Activated effector memory CD4-positive, alpha-beta T cell treated with anti-CD3 and anti-CD28 coated beads, Interleukin-2, amount 50 U/mL, for 16 hours (primary cell): ENCODE results near the gene TPSAB1.

Experiments
- DNase-seq: peaks from one replicate; pipeline ENCODE4 v3.0.0-alpha.2; 2020

The TPSAB1 gene

DNA sequence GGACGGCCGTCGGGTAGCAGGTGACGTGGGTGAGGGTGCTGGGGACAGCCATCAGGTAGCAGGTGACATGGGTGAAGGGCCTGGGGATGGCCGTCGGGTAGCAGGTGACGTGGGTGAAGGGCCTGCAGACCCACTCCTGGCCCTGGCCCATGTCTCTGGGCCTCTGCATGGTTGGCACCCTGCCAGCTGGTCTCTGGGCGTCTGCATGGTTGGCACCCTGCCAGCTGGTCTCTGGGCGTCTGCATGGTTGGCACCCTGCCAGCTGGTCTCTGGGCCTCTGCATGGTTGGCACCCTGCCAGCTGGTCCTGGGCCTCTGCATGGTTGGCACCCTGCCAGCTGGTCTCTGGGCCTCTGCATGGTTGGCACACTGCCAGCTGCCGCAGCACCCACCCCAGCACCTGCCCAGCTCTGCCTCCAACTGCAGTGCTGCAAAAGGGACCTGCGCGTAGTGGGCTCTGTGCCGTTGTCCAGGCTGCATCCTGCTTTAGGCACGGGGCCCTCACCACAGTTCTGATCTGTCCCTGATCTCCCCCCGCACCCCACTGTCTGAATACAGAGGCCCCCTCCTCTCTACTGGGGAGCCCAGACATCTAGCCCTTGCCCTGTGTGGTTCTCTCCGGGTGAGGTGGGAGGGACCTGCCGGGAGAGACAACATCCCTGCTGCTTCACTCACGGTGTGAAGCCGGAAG, 31.4 kb downstream of the TPSAB1 start:
- DNase-seq, result peak; percentile 77

DNA sequence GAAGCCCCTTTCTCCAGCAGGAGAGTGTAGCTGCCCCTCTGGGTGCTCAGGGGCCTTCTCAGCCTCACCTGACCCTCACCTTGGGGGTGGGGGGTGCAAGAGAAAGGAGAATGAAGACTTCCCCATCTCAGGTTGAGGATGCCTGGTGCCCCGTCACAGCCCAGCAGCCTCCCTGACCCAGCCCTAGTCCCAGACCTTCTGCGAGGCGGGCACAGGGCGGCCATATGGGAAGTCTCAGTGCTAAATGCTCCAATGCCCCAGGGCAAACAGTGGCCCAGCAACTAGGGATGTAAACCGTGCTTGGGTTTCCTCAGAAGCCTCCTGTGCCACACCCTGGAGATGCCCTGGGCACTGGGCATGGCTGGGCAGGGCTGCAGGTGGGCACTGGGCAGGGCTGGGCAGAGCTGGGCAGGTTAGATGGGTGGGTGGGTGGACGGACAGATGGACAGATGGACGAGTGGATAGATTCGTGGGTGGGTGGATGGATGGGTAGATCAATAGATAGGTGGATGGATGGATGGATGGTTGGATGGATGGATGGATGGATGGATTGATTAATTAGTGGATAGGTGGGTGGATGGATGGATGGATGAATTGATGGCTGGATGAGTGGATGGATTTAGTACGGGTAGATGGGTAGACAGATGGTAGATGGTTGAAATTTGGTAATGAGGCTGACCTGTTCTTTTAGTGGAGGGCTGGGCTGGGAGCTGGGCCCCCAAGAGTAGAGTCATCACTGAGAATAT, 32.1 kb downstream of the TPSAB1 start:
- no peak for DNase-seq

- DNase-seq, result no peak
Observed at GRCh38 chr16:1273816-1274215, 33.3 kb downstream of the TPSAB1 start.

- DNase-seq, result no peak
Observed at GRCh38 chr16:1274767-1275166, 34.3 kb downstream of the TPSAB1 start.

DNA sequence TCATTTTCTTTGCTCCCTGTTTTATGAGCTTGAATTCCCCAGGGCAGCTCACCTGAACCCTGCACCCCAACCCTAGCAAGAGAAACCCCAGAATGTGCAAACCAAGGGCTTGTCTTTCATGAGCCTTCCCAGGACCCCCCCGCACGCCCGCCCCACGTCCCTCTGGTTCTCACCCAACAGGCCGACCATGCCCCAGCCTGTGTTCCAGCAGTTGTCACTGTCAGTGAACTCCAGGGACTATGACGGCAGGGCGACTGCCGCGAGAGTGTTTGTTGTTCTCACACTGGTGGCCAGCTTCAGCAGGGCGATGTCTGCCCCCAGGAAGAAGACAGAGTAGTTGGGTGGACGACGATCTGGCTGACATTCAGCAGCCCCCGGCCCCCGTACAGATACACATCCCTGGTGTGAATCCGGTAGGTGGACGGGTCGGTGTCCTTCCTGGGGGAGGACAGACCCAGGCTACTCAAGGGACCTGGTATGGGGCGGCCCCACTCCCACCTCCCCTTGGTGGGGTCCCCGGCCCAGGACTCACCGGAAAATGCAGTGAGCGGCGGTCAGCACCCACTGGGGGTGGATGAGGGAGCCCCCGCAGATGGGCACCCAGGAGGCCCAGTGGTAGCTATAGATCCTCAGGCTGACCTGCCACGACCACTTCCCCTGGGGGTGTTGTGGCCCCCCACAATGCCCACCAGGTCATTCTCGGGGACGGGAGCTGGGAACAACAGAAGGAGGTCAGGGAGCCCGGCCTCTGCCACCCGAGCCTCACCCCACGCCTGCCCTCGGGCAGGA, 35.5 kb downstream of the TPSAB1 start:
- DNase-seq, result no peak

- DNase-seq, result no peak
Observed at GRCh38 chr16:1276580-1276878, 36.0 kb downstream of the TPSAB1 start.

DNA sequence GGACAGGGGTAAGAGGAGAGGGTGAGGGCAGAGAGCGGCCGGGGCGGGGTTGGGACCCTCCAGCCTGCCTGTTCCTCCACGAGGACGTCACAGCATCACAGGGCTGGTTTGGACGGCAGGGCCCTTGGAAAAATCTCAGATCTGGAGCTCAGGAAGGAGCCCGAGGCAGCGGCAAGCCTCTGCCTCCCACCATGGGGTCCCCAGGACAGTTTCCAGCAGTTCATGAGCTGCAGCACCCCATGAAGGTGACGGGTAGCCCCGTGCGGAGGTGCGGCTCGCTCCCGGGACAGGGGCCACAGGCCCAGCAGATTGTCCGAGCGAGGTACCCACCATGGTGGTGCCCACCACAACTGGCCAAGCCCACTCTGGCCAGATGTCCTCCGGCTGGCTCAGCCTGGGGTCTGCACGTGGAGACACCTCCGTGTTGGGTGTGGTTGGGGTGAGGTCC, 36.7 kb downstream of the TPSAB1 start:
- no peak for DNase-seq

GRCh38 chr16:1277617-1278282, 37.2 kb downstream of the TPSAB1 start:
- DNase-seq, result no peak

GRCh38 chr16:1278477-1278876, 38.0 kb downstream of the TPSAB1 start:
- DNase-seq, result no peak

- no peak for DNase-seq
Observed at GRCh38 chr16:1279081-1279944, 38.8 kb downstream of the TPSAB1 start.

GRCh38 chr16:1279945-1280589, 39.6 kb downstream of the TPSAB1 start:
- no peak for DNase-seq

DNA sequence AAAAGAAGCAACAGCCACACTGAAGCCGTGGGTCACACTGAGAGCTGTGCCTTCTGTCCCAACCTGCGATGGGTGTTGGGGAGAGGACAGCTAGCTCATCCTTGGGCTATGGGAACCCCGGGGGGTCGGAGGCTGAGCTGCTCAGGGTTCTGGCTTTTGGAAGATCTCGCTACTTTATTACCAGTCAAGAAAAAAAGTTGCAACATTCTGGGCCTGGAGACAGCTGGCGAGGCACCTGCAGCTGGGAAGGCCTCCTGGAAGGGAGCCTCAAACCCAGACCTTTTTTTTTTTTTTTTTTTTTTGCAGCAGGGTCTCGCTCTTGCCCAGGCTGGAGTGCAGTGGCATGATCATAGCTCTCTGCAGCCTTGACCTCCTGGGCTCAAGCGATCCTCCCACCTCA, 40.3 kb downstream of the TPSAB1 start:
- DNase-seq, result no peak

GRCh38 chr16:1281517-1281916, 41.0 kb downstream of the TPSAB1 start:
- DNase-seq, result no peak

DNA sequence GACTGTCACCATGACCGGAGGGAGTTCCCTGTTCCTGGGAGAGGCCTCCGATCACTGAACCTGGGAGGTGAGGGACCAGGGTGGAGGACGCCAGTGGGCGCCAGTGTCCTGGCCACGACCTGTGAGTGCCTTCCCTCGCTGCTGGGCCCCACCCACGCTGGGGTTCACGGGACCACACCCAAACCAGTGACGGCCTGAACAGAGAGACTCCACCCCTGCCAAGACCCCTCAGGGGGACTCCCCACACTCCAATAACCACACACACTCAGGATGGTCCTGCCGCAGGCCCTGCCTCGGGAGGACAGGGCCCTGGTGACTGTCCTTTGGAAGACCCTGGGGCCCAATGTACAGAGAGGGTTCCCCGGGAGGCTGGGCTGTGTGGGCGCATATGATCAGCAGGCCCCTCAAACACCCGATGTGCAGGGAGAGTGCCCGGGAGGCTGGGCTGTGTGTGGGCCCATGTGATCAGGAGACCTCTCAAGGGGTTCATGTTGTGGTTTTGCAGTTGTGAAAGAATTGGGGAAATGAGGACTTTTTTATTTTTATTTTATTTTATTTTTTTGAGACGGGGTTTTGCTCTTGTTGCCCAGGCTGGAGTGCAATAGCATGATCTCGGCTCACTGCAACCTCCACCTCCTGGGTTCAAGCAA, 41.9 kb downstream of the TPSAB1 start:
- DNase-seq, result no peak

GRCh38 chr16:1283296-1283695, 42.8 kb downstream of the TPSAB1 start:
- no peak for DNase-seq

DNA sequence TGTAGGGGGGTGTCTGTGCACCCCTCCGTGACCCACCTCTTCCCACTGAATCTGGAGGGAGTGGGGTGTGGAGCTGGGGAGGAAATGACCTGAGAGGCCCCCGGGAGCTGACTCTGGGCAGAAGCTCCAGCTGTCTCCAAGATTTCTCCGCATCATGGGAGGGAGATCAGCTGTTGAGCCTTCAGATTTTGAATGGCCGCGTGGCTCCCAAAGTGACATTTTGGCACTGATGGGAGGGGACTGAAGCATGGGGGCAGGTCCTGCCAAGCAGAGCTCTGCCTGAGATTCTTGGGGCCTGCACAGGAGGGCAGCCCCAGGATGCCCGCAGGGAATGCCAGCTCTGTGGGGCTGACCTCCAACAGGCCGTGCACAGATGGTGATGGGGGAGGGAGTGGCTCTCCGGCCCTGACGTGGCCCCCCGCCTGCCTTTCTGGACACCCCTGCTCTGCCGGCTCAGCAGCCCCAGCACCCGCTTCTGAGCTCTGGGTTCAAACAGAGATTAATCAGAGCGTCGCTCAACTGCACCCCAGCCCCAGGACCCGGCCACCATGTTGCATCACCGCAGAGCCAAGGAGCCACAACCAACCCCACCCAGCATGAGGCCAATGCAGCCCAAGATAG, 43.6 kb downstream of the TPSAB1 start:
- no peak for DNase-seq

GRCh38 chr16:1285669-1286512, 45.4 kb downstream of the TPSAB1 start:
- no peak for DNase-seq

GRCh38 chr16:1286513-1287094, 46.1 kb downstream of the TPSAB1 start:
- DNase-seq, result no peak

DNA sequence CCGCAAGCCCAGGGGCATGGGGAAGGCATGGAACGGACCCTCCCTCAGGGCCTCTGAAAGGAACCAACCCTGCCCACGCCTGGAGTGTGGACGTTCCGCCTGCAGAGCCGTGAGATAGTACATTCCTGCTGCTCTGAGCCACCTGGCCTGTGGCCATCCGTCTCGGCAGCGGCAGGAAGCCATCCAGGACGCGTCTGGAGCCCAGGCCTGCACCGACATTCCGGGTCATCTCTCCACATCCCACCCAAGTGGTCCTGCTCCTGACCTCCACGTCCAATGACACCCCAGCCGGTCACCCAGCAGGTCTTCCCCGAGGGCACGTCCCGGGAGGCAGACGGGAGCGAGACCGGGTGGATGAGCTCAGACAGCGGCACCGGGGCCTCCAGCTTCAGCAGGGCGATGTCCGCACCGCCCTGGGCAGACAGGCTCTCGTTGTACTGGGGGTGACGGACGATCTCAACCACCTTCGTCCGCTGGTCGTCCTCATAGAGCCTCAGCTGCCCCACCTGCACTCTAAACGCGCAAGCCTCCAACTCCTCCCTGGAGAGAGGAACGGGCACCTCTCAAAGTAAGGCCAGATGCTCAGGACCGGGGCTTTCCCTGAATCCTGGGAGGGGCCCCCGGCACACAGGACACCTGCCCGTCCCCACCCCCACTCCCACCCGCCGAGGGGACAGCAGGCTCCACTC, 47.6 kb downstream of the TPSAB1 start:
- DNase-seq, result no peak
